ENCODE results near the gene ZNF217.

- TF ChIP-seq CEBPB (IDR thresholded peaks at IDR 0.05; ENCODE audit: low read depth, low read length) (no peak), CTCF (IDR thresholded peaks at IDR 0.05; ENCODE audit: control extremely low read depth in 1 of 3, insufficient read depth in 1 of 3, low read depth in 1 of 3, low read length in 3 of 3) (no peak), POLR2A (IDR thresholded peaks at IDR 0.05; ENCODE audit: control extremely low read depth in 1 of 2, low read depth in 2 of 2, low read length in 2 of 2) (no peak), POLR2AphosphoS5 (IDR thresholded peaks at IDR 0.05; ENCODE audit: low read depth, low read length) (no peak), EP300 (IDR thresholded peaks at IDR 0.05; ENCODE audit: borderline replicate concordance in 1 of 2, low read depth in 2 of 2, low read length in 2 of 2) (no peak), SIX5 (IDR thresholded peaks at IDR 0.05; ENCODE audit: low read depth, low read length) (no peak), RNF2 (IDR thresholded peaks at IDR 0.05; ENCODE audit: borderline replicate concordance, low read depth, low read length, missing control alignments, poor library complexity, severe bottlenecking) (no peak), SP2 (IDR thresholded peaks at IDR 0.05; ENCODE audit: low read length) (no peak), SIN3A (conservative IDR thresholded peaks at IDR 0.05 in 1 of 2, IDR thresholded peaks at IDR 0.05 in 1 of 2; ENCODE audit: low read depth in 1 of 2, low read length in 2 of 2) (no peak), EZH2 (IDR thresholded peaks at IDR 0.05; ENCODE audit: low read depth, low read length, severe bottlenecking) (no peak), RBBP5 (IDR thresholded peaks at IDR 0.05; ENCODE audit: borderline replicate concordance, low read depth, low read length) (no peak), TEAD4 (IDR thresholded peaks at IDR 0.05; ENCODE audit: low read depth, low read length) (no peak), RFX5 (IDR thresholded peaks at IDR 0.05; ENCODE audit: borderline replicate concordance, low read depth, low read length) (no peak), EGR1 (IDR thresholded peaks at IDR 0.05; ENCODE audit: borderline replicate concordance, low read depth, low read length) (no peak)
Observed at GRCh38 chr20:53568351-53568750, 25.3 kb downstream of the ZNF217 start.

All from H1 (cell line).